HK-2 (cell line): ENCODE data around the gene SRGAP2B.
"Not testable (repeated sequence)": the region's sequence is repeated elsewhere in the genome, so short reads cannot be mapped to it uniquely, and the experiment has no call there.

Experiments used
- DNase-seq: peaks from one replicate; pipeline ENCODE4 v3.0.0-alpha.2; 2018; ENCODE audit not compliant: unreplicated experiment

SRGAP2B gene

GRCh38 chr1:145041519-145041918 is 53.6 kb downstream of the SRGAP2B start:
- not testable (repeated sequence) for DNase-seq

GRCh38 chr1:145036019-145036418 is 59.1 kb downstream of the SRGAP2B start:
- DNase-seq, result not testable (repeated sequence)

- DNase-seq, result not testable (repeated sequence)
These were observed 61.6 kb downstream of the SRGAP2B start for GRCh38 chr1:145033523-145033922.

- DNase-seq, result not testable (repeated sequence)
These were observed 67.9 kb downstream of the SRGAP2B start for GRCh38 chr1:145027251-145027650.

- DNase-seq, result not testable (repeated sequence)
These were observed 69.8 kb downstream of the SRGAP2B start for GRCh38 chr1:145025286-145025685.

GRCh38 chr1:145022259-145022658 is 72.9 kb downstream of the SRGAP2B start:
- DNase-seq, result not testable (repeated sequence)

- not testable (repeated sequence) for DNase-seq
These were observed 73.4 kb downstream of the SRGAP2B start for GRCh38 chr1:145021749-145022148.

GRCh38 chr1:145019709-145020108 is 75.4 kb downstream of the SRGAP2B start:
- DNase-seq, result not testable (repeated sequence)

GRCh38 chr1:145017725-145018124 is 77.4 kb downstream of the SRGAP2B start:
- not testable (repeated sequence) for DNase-seq

- not testable (repeated sequence) for DNase-seq
These were observed 78.7 kb downstream of the SRGAP2B start for GRCh38 chr1:145016492-145016862.

- DNase-seq, result not testable (repeated sequence)
These were observed 79.2 kb downstream of the SRGAP2B start for GRCh38 chr1:145015744-145016491.

GRCh38 chr1:145013353-145013752 is 81.8 kb downstream of the SRGAP2B start:
- not testable (repeated sequence) for DNase-seq

GRCh38 chr1:145011811-145012210 is 83.3 kb downstream of the SRGAP2B start:
- not testable (repeated sequence) for DNase-seq

GRCh38 chr1:145010580-145010979 is 84.5 kb downstream of the SRGAP2B start:
- DNase-seq, result not testable (repeated sequence)

GRCh38 chr1:145009928-145010327 is 85.2 kb downstream of the SRGAP2B start:
- not testable (repeated sequence) for DNase-seq

GRCh38 chr1:145008388-145008787 is 86.7 kb downstream of the SRGAP2B start:
- not testable (repeated sequence) for DNase-seq

- not testable (repeated sequence) for DNase-seq
These were observed 90.0 kb downstream of the SRGAP2B start for GRCh38 chr1:145005142-145005541.

- not testable (repeated sequence) for DNase-seq
These were observed 93.7 kb downstream of the SRGAP2B start for GRCh38 chr1:145001381-145001780.

GRCh38 chr1:145000743-145001326 is 94.3 kb downstream of the SRGAP2B start:
- not testable (repeated sequence) for DNase-seq

GRCh38 chr1:145000074-145000742 is 94.9 kb downstream of the SRGAP2B start:
- not testable (repeated sequence) for DNase-seq

GRCh38 chr1:144998981-144999273 is 96.2 kb downstream of the SRGAP2B start:
- not testable (repeated sequence) for DNase-seq

GRCh38 chr1:144998134-144998980 is 96.8 kb downstream of the SRGAP2B start:
- DNase-seq, result not testable (repeated sequence)
